Subcutaneous abdominal adipose tissue (tissue), 5 donors: Measurements from ENCODE around the gene SETDB2.
A peak's percentile ranks its signal among the peaks of the same experiment; 100 is the strongest.

Experiments used
- H3K27ac ChIP-seq: one replicate; pipeline ENCODE4 v1.7.0; 2013; ENCODE audit warnings: low read depth, mild to moderate bottlenecking, inconsistent platforms, low read length, moderate library complexity
- H3K27me3 ChIP-seq, 5 donors: one replicate each; pipeline ENCODE4 v1.7.0; 2013; ENCODE audit warnings: low read length in 5 of 5, inconsistent platforms in 1 of 5; ENCODE audit not compliant: control insufficient read depth in 5 of 5, insufficient read depth in 4 of 5
- H3K36me3 ChIP-seq, 5 donors: one replicate each; pipeline ENCODE4 v1.7.0; 2013; ENCODE audit warnings: low read length in 5 of 5; ENCODE audit not compliant: control insufficient read depth in 5 of 5, insufficient read depth in 5 of 5
- H3K4me1 ChIP-seq, 5 donors: one replicate each; pipeline ENCODE4 v1.7.0; 2013; ENCODE audit warnings: low read length in 5 of 5, mild to moderate bottlenecking in 3 of 5, moderate library complexity in 1 of 5; ENCODE audit not compliant: control insufficient read depth in 5 of 5, insufficient read depth in 5 of 5
- H3K4me3 ChIP-seq, 5 donors: one replicate each; pipeline ENCODE4 v1.7.0; 2013; ENCODE audit warnings: low read length in 5 of 5, low read depth in 1 of 5
- H3K9ac ChIP-seq, 5 donors: one replicate each; pipeline ENCODE4 v1.7.0; 2013; ENCODE audit warnings: low read length in 5 of 5, mild to moderate bottlenecking in 4 of 5, moderate library complexity in 3 of 5
- H3K9me3 ChIP-seq, 5 donors: one replicate each; pipeline ENCODE4 v1.7.0; 2013; ENCODE audit warnings: low read length in 5 of 5; ENCODE audit not compliant: control insufficient read depth in 5 of 5
- donor health status: healthy.
- donor health status: healthy.
- donor health status: healthy.
- donor health status: healthy.
- donor health status: healthy.

The SETDB2 gene

GRCh38 chr13:49428041-49428763 is 15.9 kb upstream of the SETDB2 start:
- H3K36me3 ChIP-seq: peaks cover 0 to 12% (median 6%) of the 10 kb centered on the region in 5 donors
- no peaks in the 10 kb centered on the region for H3K4me1 ChIP-seq
- H3K27ac ChIP-seq: no peak overlapping the region

GRCh38 chr13:49429121-49429520 is 15.0 kb upstream of the SETDB2 start:
- no peaks in the 10 kb centered on the region for H3K4me1 ChIP-seq
- H3K9me3 ChIP-seq: no peaks in the 10 kb centered on the region
- H3K4me3 ChIP-seq: no peak overlapping the region
- H3K36me3 ChIP-seq: peaks cover 0 to 20% (median 6%) of the 10 kb centered on the region in 5 donors
- H3K27me3 ChIP-seq: no peaks in the 10 kb centered on the region
- no peak overlapping the region for H3K9ac ChIP-seq
- H3K27ac ChIP-seq: no peak overlapping the region

More at GRCh38 chr13:49428041-49428763, 15.9 kb upstream of the SETDB2 start:
- H3K9me3 ChIP-seq: no peaks in the 10 kb centered on the region
- H3K4me3 ChIP-seq: no peak overlapping the region
- H3K27me3 ChIP-seq: no peaks in the 10 kb centered on the region
- H3K9ac ChIP-seq: no peak overlapping the region

GRCh38 chr13:49435992-49436391 is 8.1 kb upstream of the SETDB2 start:
- peak overlapping the region; percentile 1 for H3K27ac ChIP-seq
- H3K4me1 ChIP-seq: peaks cover 0 to 7% (median 2%) of the 10 kb centered on the region in 5 donors
- H3K27me3 ChIP-seq: no peaks in the 10 kb centered on the region
- H3K4me3 ChIP-seq: no peak overlapping the region
- no peaks in the 10 kb centered on the region for H3K9me3 ChIP-seq
- no peak overlapping the region for H3K9ac ChIP-seq
- peaks cover 0 to 17% (median 3%) of the 10 kb centered on the region in 5 donors for H3K36me3 ChIP-seq

GRCh38 chr13:49436890-49437289 is 7.2 kb upstream of the SETDB2 start:
- no peak overlapping the region for H3K4me3 ChIP-seq
- H3K9me3 ChIP-seq: no peaks in the 10 kb centered on the region
- no peak overlapping the region for H3K9ac ChIP-seq
- H3K27ac ChIP-seq: no peak overlapping the region
- no peaks in the 10 kb centered on the region for H3K27me3 ChIP-seq
- peaks cover 0 to 17% (median 3%) of the 10 kb centered on the region in 5 donors for H3K36me3 ChIP-seq
- H3K4me1 ChIP-seq: peaks cover 0 to 7% (median 2%) of the 10 kb centered on the region in 5 donors

GRCh38 chr13:49437705-49438104 is 6.4 kb upstream of the SETDB2 start:
- peaks cover 0 to 7% (median 2%) of the 10 kb centered on the region in 5 donors for H3K4me1 ChIP-seq
- H3K36me3 ChIP-seq: peaks cover 0 to 12% (median under 1%) of the 10 kb centered on the region in 5 donors
- no peaks in the 10 kb centered on the region for H3K9me3 ChIP-seq
- H3K27ac ChIP-seq: no peak overlapping the region
- no peaks in the 10 kb centered on the region for H3K27me3 ChIP-seq
- H3K9ac ChIP-seq: no peak overlapping the region
- no peak overlapping the region for H3K4me3 ChIP-seq

- Histone ChIP-seq H3K4me3 (no peak overlapping the region), H3K9me3 (no peaks in the 10 kb centered on the region), H3K27ac (no peak overlapping the region), H3K36me3 (no peaks in the 10 kb centered on the region), H3K27me3 (no peaks in the 10 kb centered on the region), H3K9ac (no peak overlapping the region), H3K4me1 (peaks cover 0 to 17% (median 14%) of the 10 kb centered on the region in 5 donors)
Observed at GRCh38 chr13:49439609-49440008, 4.5 kb upstream of the SETDB2 start.

DNA sequence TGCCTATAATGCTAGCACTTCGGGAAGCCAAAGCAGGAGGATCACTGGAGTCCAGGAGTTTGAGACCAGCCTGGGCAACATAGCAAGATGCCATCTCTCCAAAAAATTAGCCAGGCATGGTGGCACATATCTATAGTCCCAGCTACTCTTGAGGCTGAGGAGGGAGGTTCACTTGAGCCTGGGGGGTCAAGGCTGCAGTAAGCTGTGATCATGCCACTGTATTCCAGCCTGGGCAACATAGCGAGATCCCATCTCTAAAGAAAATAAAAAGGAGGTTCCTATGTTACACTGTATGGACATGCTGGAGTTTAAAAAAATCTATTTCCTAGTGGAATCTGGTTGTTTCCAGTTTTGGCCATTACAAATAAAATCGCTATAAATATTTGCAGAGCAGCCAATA is 2.8 kb upstream of the SETDB2 start:
- Histone ChIP-seq H3K9me3 (no peaks in the 10 kb centered on the region), H3K36me3 (no peaks in the 10 kb centered on the region), H3K4me1 (peaks cover 0 to 26% (median 21%) of the 10 kb centered on the region in 5 donors), H3K27me3 (no peaks in the 10 kb centered on the region), H3K4me3 (no peak overlapping the region), H3K27ac (no peak overlapping the region), H3K9ac (no peak overlapping the region)

GRCh38 chr13:49441846-49442245 is 2.2 kb upstream of the SETDB2 start:
- Histone ChIP-seq H3K4me3 (no peak overlapping the region), H3K4me1 (peaks cover 0 to 26% (median 18%) of the 10 kb centered on the region in 5 donors), H3K36me3 (no peaks in the 10 kb centered on the region), H3K27me3 (no peaks in the 10 kb centered on the region), H3K9me3 (no peaks in the 10 kb centered on the region), H3K27ac (no peak overlapping the region), H3K9ac (no peak overlapping the region)

- H3K27ac ChIP-seq: peak overlapping the region; percentile 78
- no peaks in the 10 kb centered on the region for H3K27me3 ChIP-seq
- H3K9me3 ChIP-seq: no peaks in the 10 kb centered on the region
- H3K36me3 ChIP-seq: no peaks in the 10 kb centered on the region
- H3K4me1 ChIP-seq: peaks cover 0 to 26% (median 18%) of the 10 kb centered on the region in 5 donors
- peak overlapping the region; percentile 87 to 98 (median 96) for H3K4me3 ChIP-seq
- H3K9ac ChIP-seq: peak overlapping the region; percentile 50 to 89 (median 80)
Observed at GRCh38 chr13:49443357-49443703, 744 bp upstream of the SETDB2 start.

DNA sequence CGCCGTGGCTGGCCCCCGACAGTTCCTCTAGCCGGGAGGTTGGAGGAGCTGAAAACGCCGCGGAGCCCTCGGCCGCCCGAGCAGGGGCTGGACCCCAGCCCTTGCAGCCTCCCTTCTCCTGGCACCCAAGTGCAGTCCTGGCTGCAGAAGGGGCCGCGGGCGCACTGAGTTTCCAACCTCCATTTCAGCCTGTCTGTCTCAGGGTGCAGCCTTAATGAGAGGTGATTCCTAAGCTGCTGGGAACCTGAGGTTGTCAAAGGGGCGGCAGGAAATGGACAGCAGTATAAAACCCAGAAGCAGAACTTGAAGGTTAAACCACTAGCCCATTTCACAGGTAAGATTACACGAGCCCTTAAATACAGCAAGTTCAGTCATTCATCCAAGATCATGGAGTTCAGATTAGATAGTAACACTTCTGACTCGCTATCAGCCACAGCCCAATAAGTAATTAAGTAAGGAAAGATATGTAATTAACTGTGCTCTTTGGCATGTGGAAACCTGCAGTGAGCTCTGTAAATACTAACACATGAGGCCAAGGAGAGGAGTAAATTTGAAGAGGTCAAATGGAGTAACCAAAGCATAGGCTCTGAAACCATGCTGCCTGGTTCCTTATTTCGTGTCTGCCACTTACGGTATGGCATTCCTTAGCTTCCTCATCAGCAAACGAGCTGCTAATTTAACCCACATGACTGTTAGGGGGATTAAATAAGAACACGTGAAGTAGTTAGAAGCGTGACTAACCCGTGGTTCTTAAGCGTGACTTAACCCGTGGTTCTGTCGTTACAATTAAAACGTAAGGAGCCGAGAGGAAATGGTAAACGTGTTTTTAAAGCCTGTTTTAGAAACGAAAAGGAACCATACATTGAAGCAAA is 686 bp downstream of the SETDB2 start:
- H3K27me3 ChIP-seq: no peaks in the 10 kb centered on the region
- no peaks in the 10 kb centered on the region for H3K36me3 ChIP-seq
- peak overlapping the region; percentile 86 for H3K27ac ChIP-seq
- H3K4me1 ChIP-seq: peaks cover 0 to 26% (median 18%) of the 10 kb centered on the region in 5 donors
- peak overlapping the region; percentile 87 to 98 (median 96) for H3K4me3 ChIP-seq
- peak overlapping the region; percentile 70 to 88 (median 80) for H3K9ac ChIP-seq
- H3K9me3 ChIP-seq: no peaks in the 10 kb centered on the region
